ENCODE data around the gene TRNAU1AP. TPM values are rescaled to one million over a fixed set of nuclear protein-coding genes. Genes with fewer than 3 reads are reported as not detected.
"Not testable (repeated sequence)": the region's sequence is repeated elsewhere in the genome, so short reads cannot be mapped to it uniquely, and the experiment has no call there.

Gene TRNAU1AP
- total RNA-seq, 1 donor from 2014 or later = 13.0 TPM

DNA sequence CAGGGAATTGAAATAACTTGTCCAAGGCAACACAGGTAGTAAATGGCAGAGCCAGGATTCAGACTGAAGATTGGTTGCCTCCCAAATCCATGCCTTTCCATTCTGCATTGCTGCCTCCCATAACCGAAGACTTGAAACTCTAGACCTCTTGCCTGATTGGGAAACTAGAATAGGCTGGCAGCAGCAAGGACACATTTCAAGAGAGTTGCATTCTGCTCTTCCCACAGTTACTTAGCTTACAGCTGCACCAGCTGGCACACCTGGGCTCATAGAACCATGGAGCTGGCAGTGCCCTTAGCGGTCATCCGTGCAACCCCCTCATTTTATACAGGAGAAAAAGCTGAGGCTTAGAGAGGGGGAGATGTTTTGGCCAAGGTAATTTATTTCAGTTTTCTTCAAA is 8.0 kb downstream of the TRNAU1AP start:
- no peaks in the 10 kb centered on the region for H3K4me1 ChIP-seq
- no peaks in the 10 kb centered on the region for H3K27me3 ChIP-seq (ENCODE audit: low read depth)
- peaks cover 98% of the 10 kb centered on the region for H3K36me3 ChIP-seq
- intact Hi-C loops (cut with micrococcal nuclease) = no loop called here
- no peaks in the 10 kb centered on the region for H3K9me3 ChIP-seq (replicated peaks)
- H3K4me3 ChIP-seq = no peak overlapping the region
- H3K27ac ChIP-seq (replicated peaks) = no peak overlapping the region
- TF ChIP-seq CTCF (IDR thresholded peaks at IDR 0.05; ENCODE audit: borderline replicate concordance) = no peak
- DNase-seq = no peak

DNA sequence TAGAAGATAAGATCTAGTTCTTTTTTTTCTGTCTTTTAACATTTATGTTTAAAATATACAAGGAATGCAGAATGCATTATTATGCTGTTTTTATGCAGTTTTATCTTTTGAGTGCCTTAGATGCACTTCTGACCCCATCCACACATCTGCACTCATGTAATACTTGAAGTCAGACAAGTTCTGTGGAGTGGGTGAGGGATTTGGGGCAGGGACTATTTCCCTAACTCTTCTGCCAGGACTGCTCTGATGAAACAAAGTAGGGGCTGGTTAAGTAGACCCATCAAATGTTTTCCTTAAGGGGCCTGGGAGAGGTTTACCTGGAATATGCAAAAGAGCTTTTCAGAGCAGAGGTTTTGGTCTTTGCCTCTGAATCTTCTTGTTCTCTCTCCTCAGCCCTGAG is 11.4 kb downstream of the TRNAU1AP start:
- Histone ChIP-seq H3K4me3 (no peak overlapping the region), H3K27ac (replicated peaks) (no peak overlapping the region), H3K9me3 (replicated peaks) (no peaks in the 10 kb centered on the region), H3K4me1 (no peaks in the 10 kb centered on the region), H3K36me3 (peaks cover 100% of the 10 kb centered on the region), H3K27me3 (ENCODE audit: low read depth) (no peaks in the 10 kb centered on the region)
- no peak for DNase-seq
- intact Hi-C loops (cut with micrococcal nuclease) = no loop called here
- TF ChIP-seq CTCF (IDR thresholded peaks at IDR 0.05; ENCODE audit: borderline replicate concordance) = no peak

GRCh38 chr1:28565040-28565439 is 12.2 kb downstream of the TRNAU1AP start:
- no peak overlapping the region for H3K27ac ChIP-seq (replicated peaks)
- no peaks in the 10 kb centered on the region for H3K27me3 ChIP-seq (ENCODE audit: low read depth)
- TF ChIP-seq CTCF (IDR thresholded peaks at IDR 0.05; ENCODE audit: borderline replicate concordance) = no peak
- H3K4me1 ChIP-seq = no peaks in the 10 kb centered on the region
- H3K9me3 ChIP-seq (replicated peaks) = no peaks in the 10 kb centered on the region
- H3K36me3 ChIP-seq = peaks cover 99% of the 10 kb centered on the region
- intact Hi-C loops (cut with micrococcal nuclease) = no loop called here
- DNase-seq = no peak
- H3K4me3 ChIP-seq = no peak overlapping the region

DNA sequence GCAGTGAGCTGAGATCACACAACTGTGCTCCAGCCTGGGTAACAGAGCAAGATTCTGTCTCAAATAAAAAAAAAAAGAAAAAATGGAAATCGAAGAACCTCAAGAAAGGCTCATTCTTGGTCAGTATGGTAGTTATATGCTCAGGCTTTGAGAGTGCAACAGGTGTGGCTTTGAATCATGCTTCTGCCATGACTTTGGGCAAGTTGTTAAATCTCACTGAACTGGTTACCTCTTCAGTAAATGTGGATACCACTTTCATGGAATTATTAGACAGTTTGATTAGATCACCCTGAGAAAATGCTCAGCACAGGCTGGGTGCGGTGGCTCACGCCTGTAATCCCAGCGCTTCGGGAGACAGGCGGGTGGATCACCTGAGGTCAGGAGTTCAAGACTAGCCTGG is 12.8 kb downstream of the TRNAU1AP start:
- Histone ChIP-seq H3K9me3 (replicated peaks) (no peaks in the 10 kb centered on the region), H3K4me3 (no peak overlapping the region), H3K36me3 (peaks cover 99% of the 10 kb centered on the region), H3K4me1 (no peaks in the 10 kb centered on the region), H3K27ac (replicated peaks) (no peak overlapping the region), H3K27me3 (ENCODE audit: low read depth) (no peaks in the 10 kb centered on the region)
- no peak for TF ChIP-seq CTCF (IDR thresholded peaks at IDR 0.05; ENCODE audit: borderline replicate concordance)
- no peak for DNase-seq
- intact Hi-C loops (cut with micrococcal nuclease) = no loop called here

DNA sequence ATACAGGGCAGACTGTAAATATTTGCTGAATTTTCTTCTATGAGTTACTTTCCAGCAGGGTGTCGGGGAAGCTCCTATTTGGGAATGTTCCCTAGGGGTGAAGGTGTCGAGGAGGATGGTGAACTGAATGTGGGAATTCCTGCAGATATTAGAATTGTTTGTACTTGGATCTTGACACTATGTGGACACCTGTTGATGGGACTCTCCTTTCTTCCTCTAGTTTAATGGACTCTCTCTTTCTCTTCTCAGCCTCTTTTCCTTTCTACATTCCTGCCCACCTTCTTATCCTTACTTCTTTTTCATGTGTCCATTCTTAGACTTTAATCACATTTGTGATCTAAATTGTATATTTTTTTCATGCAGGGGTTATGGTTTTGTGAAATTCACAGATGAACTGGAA is 14.0 kb downstream of the TRNAU1AP start:
- no peaks in the 10 kb centered on the region for H3K9me3 ChIP-seq (replicated peaks)
- DNase-seq = no peak
- no peak overlapping the region for H3K4me3 ChIP-seq
- H3K27ac ChIP-seq (replicated peaks) = no peak overlapping the region
- no peak for TF ChIP-seq CTCF (IDR thresholded peaks at IDR 0.05; ENCODE audit: borderline replicate concordance)
- H3K4me1 ChIP-seq = no peaks in the 10 kb centered on the region
- intact Hi-C loops (cut with micrococcal nuclease) = no loop called here
- H3K27me3 ChIP-seq (ENCODE audit: low read depth) = no peaks in the 10 kb centered on the region
- H3K36me3 ChIP-seq = peaks cover 99% of the 10 kb centered on the region

DNA sequence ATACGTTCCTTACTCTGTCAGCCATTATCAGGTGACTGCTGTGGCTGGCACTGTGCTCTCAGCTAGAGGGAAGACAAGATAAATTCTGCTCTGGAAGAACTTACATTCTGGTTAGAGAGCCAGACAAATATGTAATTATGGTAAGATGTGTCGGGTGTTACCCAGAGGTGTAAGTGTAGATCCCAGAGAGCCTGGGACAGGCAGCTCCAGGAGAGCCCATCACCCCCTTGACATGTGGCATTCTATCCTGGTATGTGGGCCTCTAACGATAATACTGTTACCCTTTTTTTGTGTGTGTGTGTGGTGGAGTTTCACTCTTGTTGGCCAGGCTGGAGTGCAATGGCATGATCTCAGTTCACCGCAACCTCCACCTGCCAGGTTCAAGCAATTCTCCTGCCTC is 19.0 kb downstream of the TRNAU1AP start:
- Histone ChIP-seq H3K9me3 (replicated peaks) (no peaks in the 10 kb centered on the region), H3K27ac (replicated peaks) (no peak overlapping the region), H3K4me3 (no peak overlapping the region), H3K4me1 (no peaks in the 10 kb centered on the region), H3K27me3 (ENCODE audit: low read depth) (no peaks in the 10 kb centered on the region), H3K36me3 (peaks cover 86% of the 10 kb centered on the region)
- TF ChIP-seq CTCF (IDR thresholded peaks at IDR 0.05; ENCODE audit: borderline replicate concordance) = no peak
- intact Hi-C loops (cut with micrococcal nuclease) = no loop called here
- DNase-seq = no peak

- H3K4me1 ChIP-seq; intact Hi-C loops (cut with micrococcal nuclease): not testable (repeated sequence)
- peaks cover 86% of the 10 kb centered on the region for H3K36me3 ChIP-seq
These were observed 20.0 kb downstream of the TRNAU1AP start for GRCh38 chr1:28572891-28573290.

More at GRCh38 chr1:28572891-28573290, 20.0 kb downstream of the TRNAU1AP start:
- H3K9me3 ChIP-seq (replicated peaks); DNase-seq; H3K27ac ChIP-seq (replicated peaks); H3K27me3 ChIP-seq (ENCODE audit: low read depth); H3K4me3 ChIP-seq: not testable (repeated sequence)

Data from left ventricle myocardium inferior (tissue), 1 donor.